ENCODE measurements around the gene PAK1.
"Not testable (repeated sequence)": the region's sequence is repeated elsewhere in the genome, so short reads cannot be mapped to it uniquely, and the experiment has no call there.

Gene PAK1

DNA sequence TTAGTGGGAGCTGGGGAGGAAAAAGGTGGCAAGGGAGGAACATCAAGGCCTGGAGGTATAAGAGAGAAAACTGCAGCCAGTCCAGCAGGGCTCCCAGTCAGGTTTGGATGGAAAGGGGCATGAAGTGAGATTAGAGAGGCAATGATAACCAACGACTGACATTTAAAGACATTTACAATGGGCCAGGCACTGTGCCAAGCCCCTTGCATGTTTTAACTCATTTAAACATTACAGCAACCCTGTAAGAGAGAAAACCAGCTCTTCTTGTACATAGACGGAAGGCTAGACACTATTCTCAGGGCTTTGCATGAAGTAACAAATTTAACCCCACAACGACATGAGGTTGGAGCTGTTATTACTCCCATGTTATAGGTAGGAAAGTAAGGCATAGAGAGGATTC, 32.1 kb upstream of the PAK1 start:
- H3K4me3 ChIP-seq (ENCODE audit: low read length): no peak overlapping the region
- H2AFZ ChIP-seq (ENCODE audit: low read depth, low read length): no peak overlapping the region
- no peaks in the 10 kb centered on the region for H3K36me3 ChIP-seq (ENCODE audit: insufficient read depth, low read length)
- H3K27me3 ChIP-seq (ENCODE audit: insufficient read depth, low read length): no peaks in the 10 kb centered on the region
- peaks cover 1% of the 10 kb centered on the region for H3K9me3 ChIP-seq (ENCODE audit: low read length)
- no peaks in the 10 kb centered on the region for H3K4me1 ChIP-seq (ENCODE audit: insufficient read depth, low read length)

DNA sequence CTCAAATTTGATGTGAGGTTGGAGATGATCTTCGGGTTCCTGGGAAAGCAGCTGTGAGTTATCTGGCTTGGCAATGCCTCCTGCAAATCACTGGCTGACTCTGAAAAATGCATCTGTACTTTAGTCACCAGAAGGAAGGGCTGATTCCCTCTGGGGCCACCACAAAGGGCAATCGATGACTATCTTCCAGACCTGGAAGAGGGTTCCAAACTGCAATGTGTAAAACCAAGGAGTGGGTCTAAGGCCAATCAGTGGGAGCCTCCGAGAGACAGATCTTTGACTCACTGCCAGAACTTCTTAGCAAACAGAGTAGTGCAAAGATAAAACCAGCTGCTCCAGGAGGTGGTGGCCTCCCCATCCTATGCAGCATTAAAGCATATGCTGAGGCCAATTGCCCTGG, 29.1 kb upstream of the PAK1 start:
- Histone ChIP-seq H3K9me3 (ENCODE audit: low read length) (no peaks in the 10 kb centered on the region), H3K4me3 (ENCODE audit: low read length) (no peak overlapping the region), H2AFZ (ENCODE audit: low read depth, low read length) (no peak overlapping the region), H3K27me3 (ENCODE audit: insufficient read depth, low read length) (no peaks in the 10 kb centered on the region), H3K4me1 (ENCODE audit: insufficient read depth, low read length) (peaks cover 2% of the 10 kb centered on the region), H3K36me3 (ENCODE audit: insufficient read depth, low read length) (no peaks in the 10 kb centered on the region)

DNA sequence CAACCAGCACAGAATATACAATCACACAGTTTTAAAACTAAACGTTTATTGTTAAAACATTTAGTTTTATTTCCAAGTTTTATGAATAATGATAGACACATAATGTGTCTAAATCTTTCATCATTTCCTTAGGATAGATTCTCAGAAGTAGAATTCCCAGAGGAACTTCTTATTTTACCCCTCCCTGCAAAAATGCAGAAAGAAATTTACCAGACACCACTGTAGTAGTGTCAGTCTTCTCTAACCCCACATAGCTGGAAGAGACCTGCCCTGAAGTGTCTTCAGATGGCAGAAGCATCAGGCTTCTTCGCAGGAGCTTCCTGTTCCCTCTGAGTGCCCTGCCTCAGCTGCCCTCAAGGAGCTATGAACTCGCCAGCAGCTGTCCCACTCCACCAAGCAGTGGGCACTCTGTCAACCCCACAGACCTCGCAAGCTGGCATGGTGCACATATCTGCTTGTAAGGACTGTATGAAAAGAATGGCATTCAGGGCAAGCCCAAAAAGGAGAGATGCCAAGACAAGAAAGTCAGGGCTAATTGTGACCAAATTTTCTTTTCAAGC, 28.5 kb upstream of the PAK1 start:
- H3K4me1 ChIP-seq (ENCODE audit: insufficient read depth, low read length): peaks cover 5% of the 10 kb centered on the region
- no peaks in the 10 kb centered on the region for H3K36me3 ChIP-seq (ENCODE audit: insufficient read depth, low read length)
- no peak overlapping the region for H3K4me3 ChIP-seq (ENCODE audit: low read length)
- no peaks in the 10 kb centered on the region for H3K9me3 ChIP-seq (ENCODE audit: low read length)
- H2AFZ ChIP-seq (ENCODE audit: low read depth, low read length): no peak overlapping the region
- no peaks in the 10 kb centered on the region for H3K27me3 ChIP-seq (ENCODE audit: insufficient read depth, low read length)

DNA sequence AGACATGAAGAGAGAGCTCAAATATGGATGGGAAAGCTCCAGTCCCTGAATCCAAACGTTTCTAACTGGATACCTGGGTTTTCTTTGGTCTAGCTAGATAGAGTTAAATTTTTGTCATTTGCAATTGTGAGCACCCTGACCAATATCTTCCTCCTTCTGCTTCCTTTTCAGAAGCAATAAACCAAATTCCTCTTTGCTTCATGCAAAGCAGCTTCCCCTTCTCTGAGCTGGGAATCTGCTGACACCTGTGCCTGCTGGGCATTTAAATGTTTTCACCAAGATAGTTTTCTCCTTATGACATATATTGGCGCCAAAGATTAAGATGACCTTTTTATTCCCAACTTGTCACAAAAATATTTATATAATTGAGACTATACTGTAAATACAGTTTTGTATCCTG, 27.9 kb upstream of the PAK1 start:
- Histone ChIP-seq H2AFZ (ENCODE audit: low read depth, low read length) (no peak overlapping the region), H3K36me3 (ENCODE audit: insufficient read depth, low read length) (no peaks in the 10 kb centered on the region), H3K4me3 (ENCODE audit: low read length) (no peak overlapping the region), H3K27me3 (ENCODE audit: insufficient read depth, low read length) (no peaks in the 10 kb centered on the region), H3K4me1 (ENCODE audit: insufficient read depth, low read length) (peaks cover 8% of the 10 kb centered on the region), H3K9me3 (ENCODE audit: low read length) (no peaks in the 10 kb centered on the region)

DNA sequence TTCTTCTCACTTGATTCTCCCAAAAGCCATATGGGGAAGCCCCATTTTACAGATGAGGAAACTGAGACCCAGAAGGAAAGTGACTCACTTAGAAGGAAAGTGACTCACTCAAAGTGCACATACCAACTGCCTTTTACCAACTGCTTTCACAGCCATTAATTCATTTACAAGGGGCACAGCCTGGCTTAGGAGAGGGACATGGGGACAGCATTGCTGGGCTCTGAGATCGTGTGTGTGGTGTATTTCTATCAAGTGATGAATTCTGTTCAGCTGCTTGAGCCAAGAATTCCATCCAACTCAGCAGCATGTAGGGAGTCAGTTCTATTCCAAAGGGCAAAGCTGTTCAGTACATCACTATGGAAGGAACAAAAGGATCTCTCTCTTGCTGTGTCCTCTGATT, 23.5 kb upstream of the PAK1 start:
- H2AFZ ChIP-seq (ENCODE audit: low read depth, low read length): no peak overlapping the region
- H3K4me1 ChIP-seq (ENCODE audit: insufficient read depth, low read length): peaks cover 8% of the 10 kb centered on the region
- H3K4me3 ChIP-seq (ENCODE audit: low read length): no peak overlapping the region
- H3K9me3 ChIP-seq (ENCODE audit: low read length): no peaks in the 10 kb centered on the region
- no peaks in the 10 kb centered on the region for H3K36me3 ChIP-seq (ENCODE audit: insufficient read depth, low read length)
- H3K27me3 ChIP-seq (ENCODE audit: insufficient read depth, low read length): no peaks in the 10 kb centered on the region

DNA sequence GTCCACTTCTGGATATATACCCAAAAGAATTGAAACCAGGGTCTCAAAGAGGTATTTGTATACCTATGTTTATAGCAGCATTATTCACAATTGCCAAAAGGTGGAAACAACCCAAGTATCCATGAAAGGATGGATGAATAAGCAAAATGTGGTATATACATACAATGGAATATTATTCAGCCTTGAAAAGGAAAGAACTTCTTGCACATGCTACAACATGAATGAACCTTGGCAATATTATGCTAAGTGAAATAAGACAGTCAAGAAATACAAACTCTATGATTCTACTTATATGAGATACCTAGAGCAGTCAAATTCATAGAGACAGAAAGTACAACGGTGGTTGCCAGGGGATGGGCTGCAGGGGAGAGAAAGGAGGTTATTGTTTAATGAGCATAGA, 21.6 kb upstream of the PAK1 start:
- H3K4me3 ChIP-seq (ENCODE audit: low read length): no peak overlapping the region
- H3K9me3 ChIP-seq (ENCODE audit: low read length): no peaks in the 10 kb centered on the region
- peaks cover 8% of the 10 kb centered on the region for H3K4me1 ChIP-seq (ENCODE audit: insufficient read depth, low read length)
- H3K36me3 ChIP-seq (ENCODE audit: insufficient read depth, low read length): no peaks in the 10 kb centered on the region
- no peaks in the 10 kb centered on the region for H3K27me3 ChIP-seq (ENCODE audit: insufficient read depth, low read length)
- H2AFZ ChIP-seq (ENCODE audit: low read depth, low read length): no peak overlapping the region

DNA sequence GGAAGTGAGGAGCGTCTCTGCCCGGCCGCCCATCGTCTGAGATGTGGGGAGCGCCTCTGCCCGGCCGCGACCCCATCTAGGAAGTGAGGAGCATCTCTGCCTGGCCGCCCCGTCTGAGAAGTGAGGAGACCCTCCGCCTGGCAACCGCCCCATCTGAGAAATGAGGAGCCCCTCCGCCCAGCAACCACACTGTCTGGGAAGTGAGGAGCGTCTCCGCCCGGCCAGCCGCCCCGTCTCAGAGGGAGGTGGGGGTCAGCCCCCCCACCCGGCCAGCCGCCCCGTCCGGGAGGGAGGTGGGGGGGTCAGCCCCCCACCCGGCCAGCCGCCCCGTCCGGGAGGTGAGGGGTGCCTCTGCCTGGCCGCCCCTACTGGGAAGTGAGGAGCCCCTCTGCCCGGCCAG, 16.1 kb upstream of the PAK1 start:
- not testable (repeated sequence) for H2AFZ ChIP-seq (ENCODE audit: low read depth, low read length); H3K4me1 ChIP-seq (ENCODE audit: insufficient read depth, low read length); H3K36me3 ChIP-seq (ENCODE audit: insufficient read depth, low read length); H3K9me3 ChIP-seq (ENCODE audit: low read length); H3K4me3 ChIP-seq (ENCODE audit: low read length); H3K27me3 ChIP-seq (ENCODE audit: insufficient read depth, low read length)

DNA sequence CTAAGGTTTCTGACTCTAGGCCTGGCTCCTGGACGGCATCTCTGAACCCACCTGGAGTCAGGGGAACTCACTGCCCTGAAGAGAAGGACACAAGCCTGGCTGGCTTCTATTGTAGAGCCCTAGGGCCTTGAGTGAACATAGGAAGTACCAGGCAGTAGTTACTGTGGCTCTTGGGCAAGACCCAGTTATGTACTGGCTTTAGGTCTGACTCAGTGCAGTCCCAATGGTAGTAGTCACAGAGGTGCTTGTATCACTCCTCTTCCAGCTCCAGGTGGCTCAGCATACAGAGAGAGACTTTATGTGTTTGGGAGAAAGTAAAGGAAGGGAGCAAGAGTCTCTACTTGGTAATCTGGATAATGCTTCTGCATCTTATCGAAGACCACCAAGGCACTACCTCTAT, 13.9 kb upstream of the PAK1 start:
- Histone ChIP-seq H3K9me3 (ENCODE audit: low read length) (no peaks in the 10 kb centered on the region), H3K27me3 (ENCODE audit: insufficient read depth, low read length) (no peaks in the 10 kb centered on the region), H3K36me3 (ENCODE audit: insufficient read depth, low read length) (no peaks in the 10 kb centered on the region), H3K4me1 (ENCODE audit: insufficient read depth, low read length) (no peaks in the 10 kb centered on the region), H3K4me3 (ENCODE audit: low read length) (no peak overlapping the region), H2AFZ (ENCODE audit: low read depth, low read length) (no peak overlapping the region)

DNA sequence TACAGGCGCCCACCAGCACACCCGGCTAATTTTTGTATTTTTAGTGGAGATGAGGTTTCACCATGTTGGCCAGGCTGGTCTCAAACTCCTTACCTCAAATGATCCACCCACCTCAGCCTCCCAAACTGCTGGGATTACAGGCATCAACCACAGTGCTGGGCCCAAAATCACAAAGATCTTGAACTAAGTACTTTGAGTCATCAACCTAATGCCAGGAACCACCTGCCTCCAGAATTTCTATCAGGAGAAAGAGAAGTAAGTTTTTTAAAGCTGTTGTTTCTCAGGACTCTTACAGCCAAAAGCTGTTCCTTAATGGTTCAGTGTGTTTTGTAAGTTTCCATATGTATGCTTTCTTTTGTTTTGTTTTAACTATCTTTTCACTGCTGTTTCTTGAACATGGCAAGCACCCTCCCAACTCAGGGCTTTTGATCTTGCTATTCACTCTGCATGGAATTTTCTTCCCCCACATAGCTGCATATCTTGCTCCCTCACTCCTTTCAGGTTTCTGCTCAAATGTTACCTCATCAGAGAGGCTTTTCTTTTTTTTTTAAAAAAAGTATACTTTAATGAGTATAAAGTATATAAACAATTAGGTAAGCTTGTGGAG, 6.0 kb upstream of the PAK1 start:
- H2AFZ ChIP-seq (ENCODE audit: low read depth, low read length): no peak overlapping the region
- H3K4me3 ChIP-seq (ENCODE audit: low read length): no peak overlapping the region
- no peaks in the 10 kb centered on the region for H3K27me3 ChIP-seq (ENCODE audit: insufficient read depth, low read length)
- H3K9me3 ChIP-seq (ENCODE audit: low read length): no peaks in the 10 kb centered on the region
- no peaks in the 10 kb centered on the region for H3K36me3 ChIP-seq (ENCODE audit: insufficient read depth, low read length)
- H3K4me1 ChIP-seq (ENCODE audit: insufficient read depth, low read length): no peaks in the 10 kb centered on the region

DNA sequence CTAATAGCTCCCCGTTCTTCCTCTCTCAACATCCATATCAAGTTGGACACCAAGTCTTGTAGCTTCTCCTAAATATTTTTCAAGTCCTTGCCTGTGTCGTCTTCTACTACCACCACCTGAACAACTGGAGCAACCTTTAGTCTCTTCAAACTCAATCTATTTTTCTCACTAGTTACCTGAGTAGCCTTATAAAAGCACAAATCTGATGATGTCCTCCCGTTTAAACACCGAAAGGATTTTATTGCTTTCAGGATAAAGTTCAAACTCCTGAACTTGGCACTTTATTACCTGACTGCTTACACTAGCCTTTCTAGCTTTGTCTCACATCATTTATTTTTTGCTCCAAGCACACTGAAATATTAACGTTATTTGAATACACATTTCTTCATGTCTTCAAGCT, 1.3 kb upstream of the PAK1 start:
- no peaks in the 10 kb centered on the region for H3K27me3 ChIP-seq (ENCODE audit: insufficient read depth, low read length)
- no peaks in the 10 kb centered on the region for H3K9me3 ChIP-seq (ENCODE audit: low read length)
- H3K4me1 ChIP-seq (ENCODE audit: insufficient read depth, low read length): peaks cover 24% of the 10 kb centered on the region
- no peak overlapping the region for H3K4me3 ChIP-seq (ENCODE audit: low read length)
- H2AFZ ChIP-seq (ENCODE audit: low read depth, low read length): no peak overlapping the region
- H3K36me3 ChIP-seq (ENCODE audit: insufficient read depth, low read length): no peaks in the 10 kb centered on the region

DNA sequence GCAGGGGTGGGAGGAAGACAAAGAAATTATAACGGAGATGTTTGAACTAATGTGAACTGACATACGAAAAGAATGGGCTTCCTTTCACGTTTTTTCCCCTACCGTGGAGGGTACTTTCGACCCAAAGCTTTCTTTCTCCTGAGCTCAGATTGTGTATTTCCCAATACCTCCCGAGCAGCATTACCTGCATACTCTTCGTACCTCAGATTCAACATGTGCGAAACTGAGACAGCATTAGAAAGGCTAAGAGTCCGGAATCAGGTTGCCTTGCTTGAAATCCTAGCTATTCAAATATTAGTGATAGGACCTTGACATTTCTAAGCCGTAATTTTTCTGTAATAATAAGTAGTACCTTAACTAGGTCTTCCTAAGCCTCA, 778 bp upstream of the PAK1 start:
- Histone ChIP-seq H2AFZ (ENCODE audit: low read depth, low read length) (peak overlapping the region; percentile 35), H3K4me1 (ENCODE audit: insufficient read depth, low read length) (peaks cover 28% of the 10 kb centered on the region), H3K9me3 (ENCODE audit: low read length) (no peaks in the 10 kb centered on the region), H3K27me3 (ENCODE audit: insufficient read depth, low read length) (no peaks in the 10 kb centered on the region), H3K4me3 (ENCODE audit: low read length) (peak overlapping the region; percentile 39), H3K36me3 (ENCODE audit: insufficient read depth, low read length) (no peaks in the 10 kb centered on the region)

DNA sequence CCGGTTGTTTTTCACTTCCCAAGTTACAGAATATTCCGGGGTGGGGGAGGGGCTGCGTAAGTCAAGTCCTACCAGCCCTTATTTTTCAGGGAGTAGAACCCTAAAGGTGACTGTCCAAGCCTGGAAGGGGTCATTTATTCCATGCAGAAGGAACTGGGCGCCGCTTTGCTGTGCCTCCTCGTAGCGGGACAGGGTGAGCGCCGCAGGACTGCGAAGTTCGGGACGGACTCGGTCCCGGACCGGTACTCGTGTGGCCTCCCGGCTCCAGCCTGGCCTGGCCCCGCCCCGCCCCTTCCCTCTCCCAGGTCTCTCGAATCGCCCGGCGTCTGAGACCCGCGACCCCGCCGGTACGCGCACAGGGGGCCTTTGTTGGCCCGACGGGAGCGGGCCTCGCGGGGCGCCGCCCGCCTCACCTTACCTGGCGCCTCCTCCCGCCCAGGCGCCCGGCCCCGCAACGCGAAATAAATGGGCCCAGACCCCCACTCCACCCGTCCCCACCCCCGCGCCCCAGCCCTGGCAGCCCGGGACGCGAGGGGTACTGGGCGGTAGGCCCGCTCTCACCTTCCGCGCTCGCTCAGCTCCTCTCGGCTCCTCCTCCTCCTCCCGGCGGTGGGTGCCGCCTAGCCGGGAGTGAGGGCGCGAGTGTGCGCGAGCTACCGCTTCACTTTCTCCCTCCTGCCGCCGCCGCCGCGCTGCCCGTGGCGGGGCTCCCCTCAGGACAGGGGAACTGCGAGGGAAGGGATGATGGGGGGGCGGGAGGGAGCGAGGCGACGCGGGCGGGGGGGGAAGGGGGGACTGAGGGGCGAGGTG, 698 bp downstream of the PAK1 start:
- Histone ChIP-seq H3K27me3 (ENCODE audit: insufficient read depth, low read length) (no peaks in the 10 kb centered on the region), H3K4me3 (ENCODE audit: low read length) (peak overlapping the region; percentile 61), H3K36me3 (ENCODE audit: insufficient read depth, low read length) (no peaks in the 10 kb centered on the region), H3K9me3 (ENCODE audit: low read length) (no peaks in the 10 kb centered on the region), H2AFZ (ENCODE audit: low read depth, low read length) (peak overlapping the region; percentile 36), H3K4me1 (ENCODE audit: insufficient read depth, low read length) (peaks cover 37% of the 10 kb centered on the region)

DNA sequence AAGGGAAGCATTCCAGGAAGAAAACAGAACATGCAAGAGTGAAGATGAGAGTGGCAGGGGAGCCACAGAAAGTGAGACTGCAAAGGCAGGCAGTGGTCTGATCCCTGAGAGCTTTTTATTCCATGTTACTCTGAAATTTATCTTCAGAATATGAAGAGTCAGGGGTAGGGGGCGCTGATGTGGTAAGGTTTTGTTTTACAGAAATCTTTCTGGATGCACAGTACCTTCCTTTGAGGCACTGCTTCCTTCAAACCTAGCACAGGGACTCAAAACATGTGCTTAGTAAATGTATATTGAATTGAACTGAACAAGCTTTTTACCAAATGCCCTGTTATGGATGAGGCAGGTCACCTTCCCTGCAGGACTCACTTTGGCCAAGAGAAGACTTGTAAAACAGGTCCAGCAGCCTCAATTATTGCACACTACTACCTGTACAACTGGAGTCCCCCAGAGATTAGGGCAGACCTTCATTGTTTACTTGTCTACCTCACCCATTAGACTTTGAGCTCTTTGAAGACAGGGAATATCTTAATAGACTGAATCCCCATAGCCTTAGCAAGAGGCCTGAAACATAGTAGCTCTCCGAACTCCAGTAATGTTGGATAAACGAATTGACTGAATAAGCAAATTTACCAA, 2.2 kb downstream of the PAK1 start:
- Histone ChIP-seq H3K9me3 (ENCODE audit: low read length) (no peaks in the 10 kb centered on the region), H2AFZ (ENCODE audit: low read depth, low read length) (no peak overlapping the region), H3K4me3 (ENCODE audit: low read length) (peak overlapping the region; percentile 61), H3K27me3 (ENCODE audit: insufficient read depth, low read length) (no peaks in the 10 kb centered on the region), H3K36me3 (ENCODE audit: insufficient read depth, low read length) (no peaks in the 10 kb centered on the region), H3K4me1 (ENCODE audit: insufficient read depth, low read length) (peaks cover 40% of the 10 kb centered on the region)
